Neural progenitor cell (in vitro differentiated cells): Measurements from ENCODE around the gene CFAP20.

ENCODE experiments used
- CTCF ChIP-seq: fragments of 200-600 bp; sonication (generic); IDR thresholded peaks from 2 replicates; pipeline ENCODE4 v1.5.1; 2017; ENCODE audit warnings: antibody characterized with exemption, mild to moderate bottlenecking
- EZH2 ChIP-seq: fragments of 200-600 bp; sonication (generic); IDR thresholded peaks from 2 replicates; pipeline ENCODE4 v1.6.1; 2017; ENCODE audit warnings: antibody characterized with exemption, mild to moderate bottlenecking, moderate library complexity
- EZH2phosphoT487 ChIP-seq: fragments of 200-600 bp; sonication (generic); IDR thresholded peaks from 2 replicates; pipeline ENCODE4 v1.6.1; 2017; ENCODE audit warnings: antibody characterized with exemption

- no peak for TF ChIP-seq CTCF
- TF ChIP-seq EZH2phosphoT487: no peak
- peak; percentile 34 for TF ChIP-seq EZH2
Measured at GRCh38 chr16:58129097-58129936, at the start of gene CFAP20.
